Measurements from ENCODE around the gene MAEL.
A peak's percentile ranks its signal among the peaks of the same experiment; 100 is the strongest.

MAEL gene

GRCh38 chr1:166988974-166989515 is at the start of gene MAEL:
TSS of gene MAEL (plus strand) at chr1:166989280. CDS start at chr1:166989353, 73 bp downstream.
- in situ Hi-C loops (cut with HindIII; ENCODE audit: low sequenced_read_pairs), result no loop called here
- H3K4me3 ChIP-seq (ENCODE audit: low read depth, low read length), result no peak within 1 kb of the TSS
- DNase-seq (ENCODE audit: low read depth, low spot score), result no peak
- no peak for TF ChIP-seq CTCF (IDR thresholded peaks at IDR 0.05; ENCODE audit: low read depth, low read length)

GRCh38 chr1:166939741-166940375 is 49.2 kb upstream of the MAEL start:
- DNase-seq (ENCODE audit: low read depth, low spot score), result no peak
- no peak overlapping the region for H3K4me3 ChIP-seq (ENCODE audit: low read depth, low read length)
- no peak for TF ChIP-seq CTCF (IDR thresholded peaks at IDR 0.05; ENCODE audit: low read depth, low read length)
- in situ Hi-C loops (cut with HindIII; ENCODE audit: low sequenced_read_pairs), result no loop called here

- in situ Hi-C loops (cut with HindIII; ENCODE audit: low sequenced_read_pairs), result no loop called here
- peak; percentile 89 for DNase-seq (ENCODE audit: low read depth, low spot score)
- H3K4me3 ChIP-seq (ENCODE audit: low read depth, low read length), result no peak overlapping the region
- TF ChIP-seq CTCF (IDR thresholded peaks at IDR 0.05; ENCODE audit: low read depth, low read length), result no peak
Observed at GRCh38 chr1:166944186-166944967, 44.7 kb upstream of the MAEL start.

GRCh38 chr1:166947398-166948043 is 41.6 kb upstream of the MAEL start:
- in situ Hi-C loops (cut with HindIII; ENCODE audit: low sequenced_read_pairs), result no loop called here
- H3K4me3 ChIP-seq (ENCODE audit: low read depth, low read length), result peak overlapping the region; percentile 8
- peak; percentile 83 for DNase-seq (ENCODE audit: low read depth, low spot score)
- no peak for TF ChIP-seq CTCF (IDR thresholded peaks at IDR 0.05; ENCODE audit: low read depth, low read length)

- DNase-seq (ENCODE audit: low read depth, low spot score), result no peak
- no peak for TF ChIP-seq CTCF (IDR thresholded peaks at IDR 0.05; ENCODE audit: low read depth, low read length)
- in situ Hi-C loops (cut with HindIII; ENCODE audit: low sequenced_read_pairs), result no loop called here
- no peak overlapping the region for H3K4me3 ChIP-seq (ENCODE audit: low read depth, low read length)
Observed at GRCh38 chr1:166948856-166949350, 40.2 kb upstream of the MAEL start.

GRCh38 chr1:166950156-166950555 is 38.9 kb upstream of the MAEL start:
- no peak for TF ChIP-seq CTCF (IDR thresholded peaks at IDR 0.05; ENCODE audit: low read depth, low read length)
- no peak overlapping the region for H3K4me3 ChIP-seq (ENCODE audit: low read depth, low read length)
- in situ Hi-C loops (cut with HindIII; ENCODE audit: low sequenced_read_pairs), result no loop called here
- no peak for DNase-seq (ENCODE audit: low read depth, low spot score)
